Duodenal mucosa (tissue), 2 donors: ENCODE measurements around the gene MICAL2.

Experiments used
- H3K27ac ChIP-seq: one replicate; pipeline ENCODE4 v1.7.0; 2013; ENCODE audit warnings: low read depth, low read length
- H3K27me3 ChIP-seq, 2 donors: one replicate each; pipeline ENCODE4 v1.7.0; 2013; ENCODE audit warnings: low read length in 2 of 2, control low read depth in 1 of 2; ENCODE audit not compliant: insufficient read depth in 2 of 2, control insufficient read depth in 1 of 2
- H3K36me3 ChIP-seq, 2 donors: one replicate each; pipeline ENCODE4 v1.7.0; 2013; ENCODE audit warnings: low read length in 2 of 2, control low read depth in 1 of 2; ENCODE audit not compliant: insufficient read depth in 2 of 2, control insufficient read depth in 1 of 2
- H3K4me1 ChIP-seq, 2 donors: one replicate each; pipeline ENCODE4 v1.7.0; 2013; ENCODE audit warnings: low read length in 2 of 2, control low read depth in 1 of 2; ENCODE audit not compliant: insufficient read depth in 2 of 2, control insufficient read depth in 1 of 2
- H3K4me3 ChIP-seq, 2 donors: one replicate each; pipeline ENCODE4 v1.7.0; 2013; ENCODE audit warnings: low read length in 2 of 2, low read depth in 1 of 2
- H3K9ac ChIP-seq, 2 donors: one replicate each; pipeline ENCODE4 v1.7.0; 2013; ENCODE audit warnings: low read length in 2 of 2, low read depth in 1 of 2
- H3K9me3 ChIP-seq, 2 donors: one replicate each; pipeline ENCODE4 v1.7.0; 2013; ENCODE audit warnings: low read length in 2 of 2, control low read depth in 1 of 2; ENCODE audit not compliant: control insufficient read depth in 1 of 2

MICAL2 gene

DNA sequence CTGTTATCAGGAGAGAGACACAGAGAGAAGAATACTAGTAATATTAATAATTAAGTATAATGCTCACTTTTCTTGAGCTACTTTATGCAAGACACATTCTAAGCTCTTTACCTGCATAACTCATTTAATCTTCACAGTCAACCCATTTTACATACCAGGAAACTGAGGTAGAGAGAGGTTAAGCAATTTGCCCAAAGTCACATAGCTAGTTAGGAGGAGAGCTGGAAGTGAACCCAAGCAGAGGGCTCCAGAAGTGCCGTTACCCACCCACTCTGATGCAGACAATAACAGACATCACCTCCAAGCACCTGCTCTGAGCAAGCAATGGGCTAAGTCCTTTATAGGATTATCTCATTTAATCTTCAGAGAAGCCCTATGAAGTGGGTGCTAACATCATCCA lies 24.8 kb downstream of the MICAL2 start:
- peaks cover 0 to 8% of the 10 kb centered on the region in 2 donors for H3K36me3 ChIP-seq
- H3K4me1 ChIP-seq: peaks cover 23 to 29% of the 10 kb centered on the region in 2 donors
- H3K27me3 ChIP-seq: no peaks in the 10 kb centered on the region
- H3K27ac ChIP-seq: no peak overlapping the region
- no peaks in the 10 kb centered on the region for H3K9me3 ChIP-seq
- no peak overlapping the region for H3K4me3 ChIP-seq
- H3K9ac ChIP-seq: no peak overlapping the region

DNA sequence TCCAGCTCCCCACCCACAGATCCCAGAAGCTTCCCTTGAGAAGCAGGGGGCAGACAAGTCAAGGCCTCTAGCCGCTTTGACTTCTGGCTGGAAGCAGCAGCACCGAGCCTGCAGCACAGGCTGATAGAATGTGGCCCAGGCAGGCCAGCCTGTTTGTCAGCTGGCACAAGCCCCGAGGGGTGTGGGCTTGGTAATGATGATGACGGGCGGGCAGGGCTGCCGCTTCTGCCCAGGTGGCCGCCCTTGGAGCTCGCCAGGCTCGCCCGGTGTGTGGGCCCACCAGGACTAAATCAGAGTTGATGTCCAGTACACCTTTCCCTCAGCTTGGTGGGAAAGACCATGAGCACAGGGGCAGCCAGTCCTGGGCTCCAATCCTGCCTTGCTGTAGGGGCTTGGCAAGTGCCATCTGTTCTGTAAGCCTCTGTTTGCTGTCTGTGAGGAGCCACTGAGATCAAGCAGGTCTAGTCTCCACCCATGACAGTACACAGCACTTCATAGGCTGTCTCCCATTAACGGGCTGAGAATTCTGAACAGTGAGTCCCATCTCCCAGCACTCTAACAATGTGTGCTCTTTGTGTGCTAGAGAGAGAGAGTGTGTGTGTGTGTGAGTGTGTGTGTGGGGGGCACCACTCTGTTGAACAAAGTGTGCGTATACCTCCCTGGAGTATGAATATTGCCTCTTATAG lies 26.8 kb downstream of the MICAL2 start:
- Histone ChIP-seq H3K27ac (peak overlapping the region; percentile 21), H3K4me1 (peaks cover 35 to 41% of the 10 kb centered on the region in 2 donors), H3K4me3 (no peak overlapping the region)

DNA sequence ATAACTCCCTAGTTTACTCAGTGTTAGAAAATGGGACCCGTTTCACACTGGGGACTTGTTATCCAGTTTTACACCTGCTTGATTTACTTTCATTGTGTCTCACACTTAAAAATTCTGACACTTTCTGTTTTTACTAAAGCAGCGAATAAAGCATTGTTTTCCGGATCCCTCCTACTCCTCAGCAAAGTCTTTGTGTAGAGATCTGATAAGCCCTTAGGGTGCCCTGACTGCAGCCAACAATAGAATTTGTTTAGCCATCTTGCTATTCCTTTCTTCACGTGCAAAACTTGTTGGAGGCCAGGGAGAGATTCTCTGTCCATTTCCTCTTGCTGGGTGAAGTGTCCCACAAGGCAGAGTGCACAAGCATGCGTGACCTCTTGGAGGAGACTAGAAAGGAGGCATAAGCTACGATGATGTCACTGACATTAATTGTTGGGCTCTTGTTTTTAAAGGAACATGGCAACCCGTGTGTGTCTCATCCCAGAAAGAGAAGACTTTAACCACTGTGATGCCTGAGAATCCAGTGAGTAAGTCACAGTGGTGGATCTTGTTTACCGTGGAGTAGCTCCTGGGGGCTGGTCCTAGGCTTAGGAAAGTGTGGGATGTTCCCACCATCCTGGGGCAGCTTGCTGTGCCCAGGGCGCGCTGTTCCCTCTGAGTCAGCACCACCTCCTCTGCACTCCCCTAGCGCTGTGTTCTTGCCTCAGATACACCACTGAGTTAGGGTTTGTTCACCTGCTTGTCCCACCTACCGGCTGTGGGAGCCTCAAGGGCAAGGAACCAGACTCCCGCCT lies 27.7 kb downstream of the MICAL2 start:
- H3K9me3 ChIP-seq: no peaks in the 10 kb centered on the region
- no peaks in the 10 kb centered on the region for H3K27me3 ChIP-seq
- no peak overlapping the region for H3K27ac ChIP-seq
- peaks cover 0 to 8% of the 10 kb centered on the region in 2 donors for H3K36me3 ChIP-seq
- no peak overlapping the region for H3K9ac ChIP-seq
- peaks cover 45 to 51% of the 10 kb centered on the region in 2 donors for H3K4me1 ChIP-seq
- no peak overlapping the region for H3K4me3 ChIP-seq

More for the DNA sequence above, 26.8 kb downstream of the MICAL2 start:
- Histone ChIP-seq H3K9ac (no peak overlapping the region), H3K9me3 (no peaks in the 10 kb centered on the region), H3K36me3 (peaks cover 0 to 8% of the 10 kb centered on the region in 2 donors), H3K27me3 (no peaks in the 10 kb centered on the region)

DNA sequence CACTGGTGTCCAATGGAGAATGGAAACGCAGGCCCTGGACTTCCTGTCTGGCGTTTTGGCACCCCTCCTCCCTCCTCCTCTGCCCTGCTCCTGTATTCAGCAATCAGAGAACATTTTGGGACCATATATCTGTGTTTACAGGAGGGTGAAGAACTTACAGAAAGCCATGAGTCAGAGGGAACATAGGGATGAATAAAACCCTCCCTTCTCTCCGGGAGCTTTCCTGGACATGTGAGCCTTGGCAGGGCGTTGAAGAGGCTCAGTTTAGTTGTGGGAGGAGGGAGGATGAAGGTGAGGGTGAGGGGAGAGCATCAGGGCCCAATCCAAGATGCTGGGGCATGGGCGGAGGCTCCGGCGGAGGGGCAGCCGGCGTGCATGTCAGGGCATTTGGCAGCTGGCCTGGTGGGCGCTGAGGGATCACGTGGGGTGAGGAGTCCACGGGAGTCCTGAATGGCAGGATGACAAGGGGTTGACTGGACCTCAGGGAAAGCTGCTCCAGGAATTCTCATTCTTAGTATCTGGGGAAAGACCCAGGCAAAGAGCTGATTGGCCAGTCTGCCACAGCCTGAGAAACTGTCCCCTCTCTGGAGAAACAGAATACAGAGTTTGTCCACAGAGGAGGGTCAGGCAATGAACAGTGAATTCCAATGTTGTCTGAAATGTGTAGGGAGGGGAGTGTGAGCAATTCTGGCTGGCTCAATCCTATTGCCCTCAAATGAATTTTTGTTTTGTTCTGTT lies 28.9 kb downstream of the MICAL2 start:
- Histone ChIP-seq H3K36me3 (peaks cover 0 to 8% of the 10 kb centered on the region in 2 donors), H3K9ac (no peak overlapping the region), H3K27me3 (no peaks in the 10 kb centered on the region), H3K4me1 (peaks cover 48 to 55% of the 10 kb centered on the region in 2 donors), H3K27ac (no peak overlapping the region), H3K9me3 (no peaks in the 10 kb centered on the region), H3K4me3 (no peak overlapping the region)

DNA sequence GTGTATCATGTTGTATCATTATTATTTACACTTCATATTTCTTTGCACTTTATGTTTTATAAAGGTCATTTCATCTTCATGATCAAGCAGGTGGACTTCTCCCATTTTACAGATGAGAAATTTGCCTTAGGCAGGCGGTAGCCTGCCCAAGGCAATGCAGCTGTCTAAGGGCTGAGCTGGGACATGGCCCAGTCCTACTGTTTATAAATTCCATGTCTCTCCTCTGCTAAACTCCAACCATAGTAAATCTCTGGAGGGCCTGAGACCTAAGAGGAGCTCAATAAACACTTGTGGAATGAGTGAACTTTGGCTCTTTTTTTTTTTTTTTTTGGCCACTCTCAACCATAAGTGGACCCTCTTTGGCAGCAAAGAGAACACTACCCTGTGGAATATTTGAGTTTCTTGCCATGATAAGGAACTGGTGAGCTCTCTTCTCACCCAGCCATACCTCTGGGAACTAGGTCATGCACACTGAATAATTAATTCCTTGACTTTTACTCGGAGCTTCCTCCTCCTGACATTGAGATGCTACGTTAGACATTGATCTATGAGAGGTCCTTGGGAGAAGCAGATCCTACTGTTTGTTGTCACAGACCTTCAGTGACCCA lies 29.9 kb downstream of the MICAL2 start:
- no peak overlapping the region for H3K27ac ChIP-seq
- H3K4me3 ChIP-seq: no peak overlapping the region
- no peak overlapping the region for H3K9ac ChIP-seq
- no peaks in the 10 kb centered on the region for H3K27me3 ChIP-seq
- H3K9me3 ChIP-seq: no peaks in the 10 kb centered on the region
- peaks cover 0 to 8% of the 10 kb centered on the region in 2 donors for H3K36me3 ChIP-seq
- H3K4me1 ChIP-seq: peaks cover 52 to 62% of the 10 kb centered on the region in 2 donors

DNA sequence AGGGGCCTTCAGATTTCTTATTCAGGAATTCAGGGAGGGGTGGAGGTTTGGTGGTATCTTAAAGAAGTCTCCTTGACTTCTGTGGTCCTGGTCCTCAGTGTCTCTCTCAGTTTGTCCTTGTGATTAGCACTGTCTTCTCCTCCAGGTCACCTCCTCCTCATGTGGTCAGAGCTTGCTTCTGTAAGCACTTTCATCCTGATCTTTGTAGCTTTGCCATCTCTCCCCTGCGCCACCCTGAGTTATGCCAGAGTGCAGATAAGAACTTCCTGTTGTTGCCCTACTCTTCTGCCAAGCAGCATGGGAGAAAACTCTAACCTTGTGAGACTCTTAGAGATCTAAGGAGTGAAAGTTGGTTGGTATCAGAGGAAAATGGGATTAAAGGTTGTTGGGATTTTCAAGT lies 30.9 kb downstream of the MICAL2 start:
- Histone ChIP-seq H3K4me1 (peaks cover 49 to 64% of the 10 kb centered on the region in 2 donors), H3K36me3 (peaks cover 0 to 8% of the 10 kb centered on the region in 2 donors), H3K9ac (no peak overlapping the region), H3K9me3 (no peaks in the 10 kb centered on the region), H3K27ac (no peak overlapping the region), H3K4me3 (no peak overlapping the region), H3K27me3 (no peaks in the 10 kb centered on the region)

DNA sequence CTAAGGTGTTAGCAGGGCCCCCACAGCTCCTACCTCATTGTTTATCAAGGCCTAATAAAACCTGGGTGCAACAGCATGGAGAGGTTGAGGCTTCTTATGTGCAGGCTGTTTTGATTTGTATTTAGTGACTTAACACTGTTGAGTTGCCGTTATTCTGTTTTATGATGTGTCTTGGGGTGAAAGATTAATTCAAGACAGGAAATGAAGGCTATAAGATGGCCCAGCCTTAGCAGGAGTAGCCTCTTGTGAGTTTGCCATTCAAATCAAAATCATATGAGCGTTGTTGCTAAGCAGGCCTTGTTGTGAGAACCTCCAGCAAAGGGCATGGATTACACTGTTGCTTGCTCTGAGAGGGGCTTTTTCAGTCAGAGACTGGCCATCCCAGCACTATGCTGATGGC lies 31.8 kb downstream of the MICAL2 start:
- no peaks in the 10 kb centered on the region for H3K9me3 ChIP-seq
- peaks cover 0 to 8% of the 10 kb centered on the region in 2 donors for H3K36me3 ChIP-seq
- H3K9ac ChIP-seq: no peak overlapping the region
- H3K4me1 ChIP-seq: peaks cover 49 to 64% of the 10 kb centered on the region in 2 donors
- H3K27ac ChIP-seq: no peak overlapping the region
- no peaks in the 10 kb centered on the region for H3K27me3 ChIP-seq
- no peak overlapping the region for H3K4me3 ChIP-seq

DNA sequence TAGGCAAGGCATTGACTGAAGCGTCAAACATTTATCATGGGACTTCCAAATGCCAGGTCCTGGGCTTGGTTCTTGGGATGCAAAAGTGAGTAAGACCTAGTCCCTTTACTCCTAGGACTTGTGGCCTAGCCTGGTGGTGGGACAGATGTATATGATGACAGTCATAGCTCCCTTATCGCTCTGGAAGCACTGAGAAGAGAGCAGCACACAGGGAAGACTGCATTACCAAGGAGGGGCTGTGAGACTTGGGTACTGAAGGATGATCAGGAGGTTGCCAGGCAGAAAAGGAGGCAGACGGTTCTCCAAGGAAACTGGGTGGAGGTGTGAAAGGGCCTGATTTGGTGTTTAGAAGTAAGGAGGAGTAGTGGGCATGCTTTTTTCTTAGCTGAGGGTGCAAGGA lies 32.5 kb downstream of the MICAL2 start:
- Histone ChIP-seq H3K4me1 (peaks cover 49 to 64% of the 10 kb centered on the region in 2 donors), H3K27me3 (no peaks in the 10 kb centered on the region), H3K4me3 (no peak overlapping the region), H3K36me3 (peaks cover 0 to 8% of the 10 kb centered on the region in 2 donors), H3K9me3 (no peaks in the 10 kb centered on the region), H3K27ac (no peak overlapping the region), H3K9ac (no peak overlapping the region)

DNA sequence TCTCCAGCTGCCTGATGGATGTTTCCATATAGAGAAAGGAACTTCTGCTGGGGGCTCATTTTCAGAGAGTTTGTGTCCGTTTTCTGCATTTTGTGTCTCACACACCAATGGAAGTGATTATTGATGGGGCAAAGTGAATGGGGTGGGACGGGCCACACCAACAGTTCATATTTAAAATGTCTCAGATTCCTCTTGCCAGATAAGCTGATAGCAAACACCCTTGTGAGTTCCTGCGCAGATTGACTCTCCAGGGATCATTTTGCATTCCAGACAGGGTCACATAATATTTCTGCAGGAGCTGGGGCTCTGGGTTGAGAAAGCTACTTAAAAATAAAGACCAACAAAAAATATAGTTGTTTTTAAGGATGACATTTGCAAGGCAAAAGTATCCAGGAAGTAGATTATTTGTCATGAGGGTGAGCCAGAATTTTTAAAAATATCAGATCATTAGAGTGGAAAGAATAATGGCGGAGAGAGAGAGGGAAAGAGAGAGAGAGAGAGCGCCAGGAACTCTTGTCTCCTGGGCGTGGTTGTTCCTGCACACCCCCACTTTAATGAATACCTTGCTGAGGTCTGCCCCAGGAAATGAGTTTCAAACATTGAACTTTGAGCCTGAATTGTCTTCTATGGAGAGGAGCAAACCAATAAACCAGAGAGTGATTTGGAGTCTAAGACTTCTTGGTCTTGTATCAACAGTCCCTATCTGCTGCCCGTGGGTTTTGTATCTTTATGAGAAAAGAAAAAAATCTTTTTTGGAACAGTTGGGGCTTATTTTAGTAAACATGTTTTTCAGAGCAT lies 33.3 kb downstream of the MICAL2 start:
- Histone ChIP-seq H3K36me3 (peaks cover 0 to 2% of the 10 kb centered on the region in 2 donors), H3K4me3 (peak overlapping the region in 1 of 2 donors; percentile 2), H3K27me3 (no peaks in the 10 kb centered on the region), H3K9ac (no peak overlapping the region), H3K9me3 (no peaks in the 10 kb centered on the region), H3K27ac (no peak overlapping the region), H3K4me1 (peaks cover 42 to 59% of the 10 kb centered on the region in 2 donors)
